Measurements from ENCODE around the gene DAGLA.

GRCh38 chr11:61709110-61709509 is 28.9 kb downstream of the DAGLA start:
- TF ChIP-seq, protein P1, sequence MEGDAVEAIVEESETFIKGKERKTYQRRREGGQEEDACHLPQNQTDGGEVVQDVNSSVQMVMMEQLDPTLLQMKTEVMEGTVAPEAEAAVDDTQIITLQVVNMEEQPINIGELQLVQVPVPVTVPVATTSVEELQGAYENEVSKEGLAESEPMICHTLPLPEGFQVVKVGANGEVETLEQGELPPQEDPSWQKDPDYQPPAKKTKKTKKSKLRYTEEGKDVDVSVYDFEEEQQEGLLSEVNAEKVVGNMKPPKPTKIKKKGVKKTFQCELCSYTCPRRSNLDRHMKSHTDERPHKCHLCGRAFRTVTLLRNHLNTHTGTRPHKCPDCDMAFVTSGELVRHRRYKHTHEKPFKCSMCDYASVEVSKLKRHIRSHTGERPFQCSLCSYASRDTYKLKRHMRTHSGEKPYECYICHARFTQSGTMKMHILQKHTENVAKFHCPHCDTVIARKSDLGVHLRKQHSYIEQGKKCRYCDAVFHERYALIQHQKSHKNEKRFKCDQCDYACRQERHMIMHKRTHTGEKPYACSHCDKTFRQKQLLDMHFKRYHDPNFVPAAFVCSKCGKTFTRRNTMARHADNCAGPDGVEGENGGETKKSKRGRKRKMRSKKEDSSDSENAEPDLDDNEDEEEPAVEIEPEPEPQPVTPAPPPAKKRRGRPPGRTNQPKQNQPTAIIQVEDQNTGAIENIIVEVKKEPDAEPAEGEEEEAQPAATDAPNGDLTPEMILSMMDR (IDR thresholded peaks at IDR 0.05) = no peak
- TF ChIP-seq POLR2A (IDR thresholded peaks at IDR 0.05) = no peak
